Measurements from ENCODE around the gene FLVCR2.

- TF ChIP-seq CTCF (conservative IDR thresholded peaks at IDR 0.05) (no peak), EZH2 (IDR thresholded peaks at IDR 0.05; ENCODE audit: low read depth) (no peak)
Measured at GRCh38 chr14:75568140-75568539, 10.3 kb upstream of the FLVCR2 start.

Measured in PC-9 (cell line).